HUES48 (cell line): ENCODE data around the gene NEURL1B.

ENCODE experiments used
- H3K27ac ChIP-seq: one replicate; pipeline ENCODE4 v1.7.0; 2013; ENCODE audit warnings: low read depth, low read length, inconsistent platforms
- H3K27me3 ChIP-seq: 2 replicates; pipeline ENCODE4 v1.6.1; 2013; ENCODE audit warnings: mild to moderate bottlenecking, low read length; ENCODE audit not compliant: control insufficient read depth, insufficient read depth
- H3K36me3 ChIP-seq: 2 replicates; pipeline ENCODE4 v1.6.1; 2013; ENCODE audit warnings: low read length; ENCODE audit not compliant: control insufficient read depth, insufficient read depth
- H3K4me1 ChIP-seq: 2 replicates; pipeline ENCODE4 v1.6.1; 2013; ENCODE audit warnings: mild to moderate bottlenecking, low read length; ENCODE audit not compliant: control insufficient read depth, insufficient read depth
- H3K4me3 ChIP-seq: 2 replicates; pipeline ENCODE4 v1.5.1; 2013; ENCODE audit warnings: mild to moderate bottlenecking, low read depth, low read length
- H3K9ac ChIP-seq: 2 replicates; pipeline ENCODE4 v1.6.1; 2013; ENCODE audit warnings: mild to moderate bottlenecking, low read depth, low read length, moderate library complexity
- H3K9me3 ChIP-seq: 2 replicates; pipeline ENCODE4 v1.6.1; 2013; ENCODE audit warnings: low read length; ENCODE audit not compliant: control insufficient read depth, insufficient read depth

The NEURL1B gene

GRCh38 chr5:172658961-172659501 is 18.0 kb downstream of the NEURL1B start:
- Histone ChIP-seq H3K27me3 (no peaks in the 10 kb centered on the region), H3K9me3 (peaks cover 11% of the 10 kb centered on the region; the same call in 1 of the 2 replicates), H3K9ac (no peak overlapping the region)

GRCh38 chr5:172659570-172659908 is 18.5 kb downstream of the NEURL1B start:
- Histone ChIP-seq H3K9me3 (peaks cover 11% of the 10 kb centered on the region; the same call in 1 of the 2 replicates), H3K4me3 (no peak overlapping the region), H3K36me3 (no peaks in the 10 kb centered on the region), H3K27ac (peak overlapping the region; percentile 75), H3K9ac (no peak overlapping the region), H3K27me3 (no peaks in the 10 kb centered on the region), H3K4me1 (peaks cover 7% of the 10 kb centered on the region)

More at GRCh38 chr5:172658961-172659501, 18.0 kb downstream of the NEURL1B start:
- Histone ChIP-seq H3K27ac (peak overlapping the region; percentile 75), H3K4me3 (no peak overlapping the region), H3K36me3 (no peaks in the 10 kb centered on the region), H3K4me1 (peaks cover 7% of the 10 kb centered on the region)

- H3K36me3 ChIP-seq = no peaks in the 10 kb centered on the region
- H3K27ac ChIP-seq = peak overlapping the region; percentile 75
- H3K4me3 ChIP-seq = no peak overlapping the region
- no peaks in the 10 kb centered on the region for H3K27me3 ChIP-seq
- peaks cover 9% of the 10 kb centered on the region; the same call in 1 of the 2 replicates for H3K9me3 ChIP-seq
- peaks cover 7% of the 10 kb centered on the region for H3K4me1 ChIP-seq
- no peak overlapping the region for H3K9ac ChIP-seq
These were observed 19.0 kb downstream of the NEURL1B start for GRCh38 chr5:172659909-172660628.

- H3K4me3 ChIP-seq = no peak overlapping the region
- H3K9ac ChIP-seq = no peak overlapping the region
- H3K4me1 ChIP-seq = peaks cover 7% of the 10 kb centered on the region
- no peaks in the 10 kb centered on the region for H3K36me3 ChIP-seq
- no peaks in the 10 kb centered on the region for H3K27me3 ChIP-seq
- no peak overlapping the region for H3K27ac ChIP-seq
- H3K9me3 ChIP-seq = peaks cover under 1% of the 10 kb centered on the region; the same call in 1 of the 2 replicates
These were observed 19.9 kb downstream of the NEURL1B start for GRCh38 chr5:172660974-172661373.

GRCh38 chr5:172661526-172661925 is 20.5 kb downstream of the NEURL1B start:
- H3K9ac ChIP-seq = no peak overlapping the region
- peaks cover 7% of the 10 kb centered on the region for H3K4me1 ChIP-seq
- no peaks in the 10 kb centered on the region for H3K27me3 ChIP-seq
- H3K4me3 ChIP-seq = no peak overlapping the region
- H3K36me3 ChIP-seq = no peaks in the 10 kb centered on the region
- H3K27ac ChIP-seq = no peak overlapping the region
- no peaks in the 10 kb centered on the region for H3K9me3 ChIP-seq

GRCh38 chr5:172662596-172662995 is 21.5 kb downstream of the NEURL1B start:
- no peak overlapping the region for H3K9ac ChIP-seq
- H3K4me1 ChIP-seq = peaks cover 7% of the 10 kb centered on the region
- H3K27ac ChIP-seq = no peak overlapping the region
- H3K9me3 ChIP-seq = no peaks in the 10 kb centered on the region
- no peak overlapping the region for H3K4me3 ChIP-seq
- no peaks in the 10 kb centered on the region for H3K27me3 ChIP-seq
- H3K36me3 ChIP-seq = no peaks in the 10 kb centered on the region

GRCh38 chr5:172664018-172664417 is 23.0 kb downstream of the NEURL1B start:
- Histone ChIP-seq H3K27ac (no peak overlapping the region), H3K36me3 (no peaks in the 10 kb centered on the region), H3K9ac (no peak overlapping the region), H3K4me1 (peaks cover 7% of the 10 kb centered on the region), H3K4me3 (no peak overlapping the region), H3K27me3 (no peaks in the 10 kb centered on the region), H3K9me3 (no peaks in the 10 kb centered on the region)

- Histone ChIP-seq H3K27me3 (no peaks in the 10 kb centered on the region), H3K4me3 (no peak overlapping the region), H3K36me3 (no peaks in the 10 kb centered on the region), H3K9me3 (no peaks in the 10 kb centered on the region), H3K4me1 (peaks cover 4% of the 10 kb centered on the region), H3K9ac (no peak overlapping the region), H3K27ac (no peak overlapping the region)
These were observed 23.8 kb downstream of the NEURL1B start for GRCh38 chr5:172664681-172665541.

GRCh38 chr5:172666251-172666650 is 25.2 kb downstream of the NEURL1B start:
- no peaks in the 10 kb centered on the region for H3K36me3 ChIP-seq
- no peaks in the 10 kb centered on the region for H3K4me1 ChIP-seq
- H3K9ac ChIP-seq = no peak overlapping the region
- no peak overlapping the region for H3K27ac ChIP-seq
- H3K4me3 ChIP-seq = no peak overlapping the region
- no peaks in the 10 kb centered on the region for H3K9me3 ChIP-seq
- H3K27me3 ChIP-seq = no peaks in the 10 kb centered on the region

- H3K9ac ChIP-seq = no peak overlapping the region
- H3K36me3 ChIP-seq = no peaks in the 10 kb centered on the region
- H3K27me3 ChIP-seq = no peaks in the 10 kb centered on the region
- H3K4me3 ChIP-seq = no peak overlapping the region
- no peaks in the 10 kb centered on the region for H3K4me1 ChIP-seq
- no peaks in the 10 kb centered on the region for H3K9me3 ChIP-seq
- no peak overlapping the region for H3K27ac ChIP-seq
These were observed 26.9 kb downstream of the NEURL1B start for GRCh38 chr5:172667786-172668593.
